ENCODE data around the gene RAB43. TPM values are rescaled to one million over a fixed set of nuclear protein-coding genes. Genes with fewer than 3 reads are reported as not detected.

RAB43 gene
- 2.8 to 6.1 TPM (median 4.8 TPM) in 5 replicates for total RNA-seq (2022; extraction: Qiagen RNA extraction)

GRCh38 chr3:129121792-129122411, at the start of gene RAB43:
TSS of gene RAB43 (minus strand) at chr3:129121804. CDS start at chr3:129121489, 315 bp downstream.

GRCh38 chr3:129160891-129161859, 39.6 kb upstream of the RAB43 start, which contains the start of gene ISY1:
TSS of gene ISY1 (minus strand) at chr3:129161063. CDS start at chr3:129160975, 88 bp downstream.

GRCh38 chr3:129060276-129061022, 61.2 kb downstream of the RAB43 start, which contains the start of gene GP9:
TSS of gene GP9 (plus strand) at chr3:129060779. CDS start at chr3:129061740, 961 bp downstream.

Other genes starting within 250 kb of the RAB43 start
- 22.9 to 28.0 TPM (median 26.3 TPM) in 5 replicates for gene ACAD9, start 242.2 kb downstream of the RAB43 start, total RNA-seq (2022; extraction: Qiagen RNA extraction)
- not detected in 5 replicates for gene CFAP92, start 127.7 kb downstream of the RAB43 start, total RNA-seq (2022; extraction: Qiagen RNA extraction)
- not detected in 5 replicates for gene EFCC1, start 120.5 kb downstream of the RAB43 start, total RNA-seq (2022; extraction: Qiagen RNA extraction)
- not detected in 5 replicates for gene GP9, start 61.0 kb downstream of the RAB43 start, total RNA-seq (2022; extraction: Qiagen RNA extraction)
- 17.5 to 21.9 TPM (median 20.2 TPM) in 5 replicates for gene ISY1, start 39.3 kb upstream of the RAB43 start, total RNA-seq (2022; extraction: Qiagen RNA extraction)
- 341 to 355 TPM (median 353 TPM) in 5 replicates for gene CNBP, start 62.1 kb upstream of the RAB43 start, total RNA-seq (2022; extraction: Qiagen RNA extraction)
- 74.9 to 95.8 TPM (median 83.2 TPM) in 5 replicates for gene COPG1, start 127.8 kb upstream of the RAB43 start, total RNA-seq (2022; extraction: Qiagen RNA extraction)
- 32.3 to 41.9 TPM (median 36.8 TPM) in 5 replicates for gene HMCES, start 157.1 kb upstream of the RAB43 start, total RNA-seq (2022; extraction: Qiagen RNA extraction)

All from A549 treated with dexamethasone at 1 μM for 4 hours (cell line).